B cell (primary cell): ENCODE data around the gene MRTFA. TPM values are rescaled to one million over a fixed set of nuclear protein-coding genes. Genes with fewer than 3 reads are reported as not detected.

Experiments
- ATAC-seq: fragments of 200-7000 bp; cut with Tn5 transposase; one replicate; pipeline ENCODE4 v1.10.0; 2021; ENCODE audit warnings: low read depth, mild to moderate bottlenecking, moderate number of reproducible peaks, moderate library complexity
- CTCF ChIA-PET: fragments of 350-600 bp; sonication (Branson Sonifier 250); formaldehyde crosslinking; loops from one replicate; lab custom pipeline; 2021; ENCODE audit warnings: antibody characterized with exemption, inconsistent platforms; lab: Charles Lee
- POLR2A ChIA-PET: fragments of 350-600 bp; sonication (Branson Sonifier 250); formaldehyde crosslinking; loops from one replicate; lab custom pipeline; 2021; ENCODE audit warnings: antibody characterized with exemption; lab: Charles Lee
- DNase-seq: peaks from one replicate; pipeline ENCODE4 v3.0.0; 2013
- H2AFZ ChIP-seq: 2 replicates; pipeline ENCODE4 v1.6.1; 2012; ENCODE audit warnings: mild to moderate bottlenecking, low read depth, low read length; ENCODE audit not compliant: insufficient read depth, poor library complexity, severe bottlenecking
- H3K27ac ChIP-seq, 2 donors: 1 replicate in 1 of 2; 2 replicates in 1 of 2; pipeline ENCODE4 v1.5.1; 2012 to 2013; ENCODE audit warnings: low read length in 2 of 2, mild to moderate bottlenecking in 2 of 2, moderate library complexity in 1 of 2
- H3K27me3 ChIP-seq, 4 experiments: fragments of 200-600 bp in 1 of 4; sonication (generic) in 1 of 4; replicated peaks in 1 of 4; 1 replicate in 2 of 4; 2 replicates in 2 of 4; pipeline versions ENCODE4 v1.6.1 to v1.7.0; 2013 to 2016; ENCODE audit warnings: low read length in 3 of 4, mild to moderate bottlenecking in 2 of 4, mixed read lengths in 1 of 4, moderate library complexity in 1 of 4; ENCODE audit not compliant: insufficient read depth in 4 of 4, control insufficient read depth in 3 of 4; ENCODE audit errors: control extremely low read depth in 1 of 4
- H3K36me3 ChIP-seq, 2 experiments: replicated peaks in 1 of 2; 1 replicate in 1 of 2; 2 replicates in 1 of 2; pipeline versions ENCODE4 v1.6.1 to v1.7.1; 2013; ENCODE audit warnings: low read length in 1 of 2; ENCODE audit not compliant: insufficient read depth in 2 of 2, control insufficient read depth in 1 of 2; ENCODE audit errors: control extremely low read depth in 1 of 2, extremely low read depth in 1 of 2
- H3K4me1 ChIP-seq, 2 donors: fragments of 200-600 bp in 1 of 2; sonication (generic) in 1 of 2; 1 replicate in 1 of 2; 2 replicates in 1 of 2; pipeline versions ENCODE4 v1.5.1 to v1.6.1; 2013 to 2017; ENCODE audit warnings: low read length in 2 of 2; ENCODE audit not compliant: control insufficient read depth in 2 of 2, insufficient read depth in 2 of 2
- H3K4me2 ChIP-seq: replicated peaks from 2 replicates; pipeline ENCODE3; 2012; ENCODE audit warnings: mild to moderate bottlenecking, low read depth, low read length; ENCODE audit not compliant: poor library complexity, severe bottlenecking
- H3K4me3 ChIP-seq, 5 experiments: fragments of 200-600 bp in 1 of 5; sonication (generic) in 1 of 5; 1 replicate in 3 of 5; 2 replicates in 2 of 5; pipeline versions ENCODE4 v1.5.1 to v1.7.0; 2011 to 2016; ENCODE audit warnings: low read length in 4 of 5, mild to moderate bottlenecking in 4 of 5, low read depth in 2 of 5, control low read depth in 1 of 5, moderate library complexity in 1 of 5; ENCODE audit not compliant: insufficient read depth in 1 of 5; ENCODE audit errors: control extremely low read depth in 1 of 5, extremely low read depth in 1 of 5
- H3K79me2 ChIP-seq: fragments of 200-600 bp; sonication (generic); one replicate; pipeline ENCODE4 v1.6.0; 2016; ENCODE audit warnings: low read length; ENCODE audit not compliant: control insufficient read depth, insufficient read depth
- H3K9ac ChIP-seq: fragments of 200-600 bp; sonication (generic); 2 replicates; pipeline ENCODE4 v1.6.1; 2017; ENCODE audit warnings: mild to moderate bottlenecking, low read length, moderate library complexity
- H3K9me3 ChIP-seq, 3 donors: one replicate each; pipeline versions ENCODE4 v1.6.1 to v1.7.1; 2013; ENCODE audit warnings: low read length in 2 of 3; ENCODE audit not compliant: control insufficient read depth in 2 of 3, insufficient read depth in 1 of 3; ENCODE audit errors: control extremely low read depth in 1 of 3
- H4K20me1 ChIP-seq: 2 replicates; pipeline ENCODE4 v1.6.0; 2012; ENCODE audit warnings: mild to moderate bottlenecking, low read length; ENCODE audit not compliant: insufficient read depth, control insufficient read depth, poor library complexity, severe bottlenecking
- H3K27ac Mint-ChIP-seq: one replicate; pipeline ENCODE4 v1.8.0; 2021; ENCODE audit warnings: mixed read lengths
- H3K27me3 Mint-ChIP-seq: one replicate; pipeline ENCODE4 v1.8.0; 2021; ENCODE audit warnings: mixed read lengths
- H3K4me1 Mint-ChIP-seq: one replicate; pipeline ENCODE4 v1.8.0; 2021; ENCODE audit warnings: mixed read lengths
- H3K4me3 Mint-ChIP-seq: one replicate; pipeline ENCODE4 v1.8.0; 2021; ENCODE audit warnings: mixed read lengths
- H3K9me3 Mint-ChIP-seq: one replicate; pipeline ENCODE4 v1.8.0; 2022; ENCODE audit warnings: mixed read lengths; ENCODE audit not compliant: insufficient read depth
- EZH2 ChIP-seq: IDR thresholded peaks from 2 replicates; pipeline ENCODE4 v1.6.1; 2012; ENCODE audit warnings: borderline replicate concordance, low read depth, mild to moderate bottlenecking, moderate library complexity, low read length; ENCODE audit not compliant: insufficient read depth, poor library complexity, severe bottlenecking
- WGBS: methylation state at CpG from one replicate; pipeline ENCODE4 v1.1.5; 2013; ENCODE audit warnings: missing lambda C conversion rate; ENCODE audit not compliant: insufficient coverage; 5-methylcytosine and 5-hydroxymethylcytosine counted together
- intact Hi-C: fragments of 100-400 bp; cut with micrococcal nuclease; formaldehyde crosslinking; loops from one replicate; pipeline ENCODE4 v1.10.0; 2022
- polyA plus RNA-seq: library from polyadenylated mRNA; depleted of rRNA; stranded (reverse); fragments of >200 nt; gene quantifications from 2 replicates; pipeline ENCODE4 v1.2.3, GENCODE V29; 2012
- total RNA-seq, 2 donors: library from RNA; stranded (reverse); fragments of 120-200 nt in 1 of 2; gene quantifications; 1 replicate in 1 of 2; 2 replicates in 1 of 2; pipeline versions ENCODE4 v1.2.3 to v1.2.4, GENCODE V29; 2013 to 2022
- TF ChIP-seq, protein P1 (sequence below): fragments of 200-600 bp; IDR thresholded peaks from one replicate; pipeline ENCODE4 v1.8.0; 2022; ENCODE audit warnings: antibody characterized with exemption, mild to moderate bottlenecking

Gene MRTFA
- total and polyA plus RNA-seq, 2 donors (not counting 1 experiment from before 2014, with no cell fraction given): 28.9 to 82.6 TPM

DNA sequence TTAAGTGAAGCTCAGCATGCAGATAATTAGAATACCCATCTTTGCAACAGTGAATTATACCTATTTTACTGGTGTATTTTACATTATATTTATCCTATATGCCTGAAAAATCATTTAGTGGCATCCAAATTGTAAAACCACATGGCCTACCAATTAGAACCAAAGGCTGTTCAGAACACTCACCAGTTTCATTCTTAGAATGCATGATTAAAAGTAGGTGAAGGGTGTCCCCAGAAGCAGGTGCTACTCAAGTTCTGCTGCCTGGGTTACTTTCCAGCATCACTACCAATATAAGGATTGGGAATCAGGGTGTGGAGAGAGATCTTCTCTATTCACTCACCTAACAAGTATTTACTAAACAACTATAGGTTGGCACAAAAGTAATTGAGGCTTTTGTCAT, 162.8 kb downstream of the MRTFA start:
- POLR2A ChIA-PET: no interaction called here
- Histone ChIP-seq H3K27me3 (no peaks in the 10 kb centered on the region), H3K4me3 (no peak overlapping the region), H3K4me1 (no peaks in the 10 kb centered on the region), H3K4me2 (no peak overlapping the region), H3K9ac (no peak overlapping the region), H3K27ac (no peak overlapping the region), H3K9me3 (no peaks in the 10 kb centered on the region), H4K20me1 (peaks cover 11% of the 10 kb centered on the region), H3K36me3 (peaks cover 0 to 2% of the 10 kb centered on the region in 2 experiments), H2AFZ (no peak overlapping the region), H3K79me2 (peaks cover 55% of the 10 kb centered on the region)
- intact Hi-C loops: no loop called here
- no peak overlapping the region for H3K4me3 Mint-ChIP-seq
- H3K9me3 Mint-ChIP-seq: no peaks in the 10 kb centered on the region
- TF ChIP-seq, protein P1, sequence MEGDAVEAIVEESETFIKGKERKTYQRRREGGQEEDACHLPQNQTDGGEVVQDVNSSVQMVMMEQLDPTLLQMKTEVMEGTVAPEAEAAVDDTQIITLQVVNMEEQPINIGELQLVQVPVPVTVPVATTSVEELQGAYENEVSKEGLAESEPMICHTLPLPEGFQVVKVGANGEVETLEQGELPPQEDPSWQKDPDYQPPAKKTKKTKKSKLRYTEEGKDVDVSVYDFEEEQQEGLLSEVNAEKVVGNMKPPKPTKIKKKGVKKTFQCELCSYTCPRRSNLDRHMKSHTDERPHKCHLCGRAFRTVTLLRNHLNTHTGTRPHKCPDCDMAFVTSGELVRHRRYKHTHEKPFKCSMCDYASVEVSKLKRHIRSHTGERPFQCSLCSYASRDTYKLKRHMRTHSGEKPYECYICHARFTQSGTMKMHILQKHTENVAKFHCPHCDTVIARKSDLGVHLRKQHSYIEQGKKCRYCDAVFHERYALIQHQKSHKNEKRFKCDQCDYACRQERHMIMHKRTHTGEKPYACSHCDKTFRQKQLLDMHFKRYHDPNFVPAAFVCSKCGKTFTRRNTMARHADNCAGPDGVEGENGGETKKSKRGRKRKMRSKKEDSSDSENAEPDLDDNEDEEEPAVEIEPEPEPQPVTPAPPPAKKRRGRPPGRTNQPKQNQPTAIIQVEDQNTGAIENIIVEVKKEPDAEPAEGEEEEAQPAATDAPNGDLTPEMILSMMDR: no peak
- no peak for TF ChIP-seq EZH2
- peaks cover 9% of the 10 kb centered on the region for H3K4me1 Mint-ChIP-seq
- DNase-seq (no peak), ATAC-seq (no peak)
- CTCF ChIA-PET: interaction anchor here (0.5 to 4.5 kb wide), 5 partner anchors 13 to 98 kb away, joined by 3 to 31 read pairs (median 3); no protein-coding TSS in a partner anchor
- H3K27ac Mint-ChIP-seq: no peak overlapping the region
- H3K27me3 Mint-ChIP-seq: no peaks in the 10 kb centered on the region

DNA sequence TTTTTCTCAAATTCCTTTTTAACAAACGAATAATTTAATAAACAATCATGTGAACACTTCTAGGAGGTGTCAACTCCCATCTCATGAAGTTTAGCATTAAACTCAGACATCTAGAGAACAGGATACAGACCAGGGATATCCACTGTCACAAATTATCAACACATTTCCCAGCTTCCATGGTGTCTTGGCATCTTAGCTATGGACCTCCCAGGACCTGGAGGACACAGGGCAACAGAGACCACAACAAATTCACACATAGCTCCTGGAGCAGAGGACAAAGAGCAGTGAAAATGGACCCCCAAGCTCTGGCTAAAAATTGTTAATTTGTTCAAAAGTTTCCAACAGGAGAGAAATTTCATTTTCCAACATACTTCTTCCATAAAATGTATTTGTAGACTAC, 163.9 kb downstream of the MRTFA start:
- intact Hi-C loops: no loop called here

More for the DNA sequence above, 163.9 kb downstream of the MRTFA start:
- Histone ChIP-seq H3K4me1 (no peaks in the 10 kb centered on the region), H3K4me2 (no peak overlapping the region), H3K4me3 (no peak overlapping the region), H3K36me3 (peaks cover 0 to 2% of the 10 kb centered on the region in 2 experiments), H2AFZ (no peak overlapping the region), H3K27me3 (no peaks in the 10 kb centered on the region), H3K79me2 (peaks cover 54% of the 10 kb centered on the region), H3K9ac (no peak overlapping the region), H3K27ac (no peak overlapping the region), H4K20me1 (peaks cover 2% of the 10 kb centered on the region), H3K9me3 (no peaks in the 10 kb centered on the region)
- DNase-seq (no peak), ATAC-seq (no peak)
- no CpG with 5 or more reads among the region's 1 CpG for WGBS
- no peaks in the 10 kb centered on the region for H3K27me3 Mint-ChIP-seq
- TF ChIP-seq EZH2: no peak
- TF ChIP-seq, protein P1: no peak
- peaks cover 2% of the 10 kb centered on the region for H3K4me1 Mint-ChIP-seq
- ChIA-PET CTCF (interaction anchor here (1.6 to 4.5 kb wide), 3 partner anchors 12 to 36 kb away, joined by 4 to 31 read pairs (median 7); no protein-coding TSS in a partner anchor), POLR2A (no interaction called here)
- no peak overlapping the region for H3K27ac Mint-ChIP-seq
- H3K9me3 Mint-ChIP-seq: no peaks in the 10 kb centered on the region
- no peak overlapping the region for H3K4me3 Mint-ChIP-seq
